Testis (tissue), 2 donors: ENCODE data around the gene CSMD2.

Experiments used
- CTCF ChIP-seq, 3 experiments: fragments of 450-650 bp in 2 of 3; fragments of 200-600 bp in 1 of 3; sonication (generic) in 1 of 3; IDR thresholded peaks; one replicate each; pipeline ENCODE4 v1.5.1; 2016 to 2019; ENCODE audit warnings: antibody characterized with exemption in 3 of 3, mild to moderate bottlenecking in 2 of 3, moderate library complexity in 1 of 3
- POLR2A ChIP-seq: fragments of 450-650 bp; IDR thresholded peaks from one replicate; pipeline ENCODE4 v1.6.1; 2017; ENCODE audit warnings: antibody characterized with exemption, mild to moderate bottlenecking, moderate library complexity

- TF ChIP-seq POLR2A, result no peak
- no peak for TF ChIP-seq CTCF (IDR thresholded peaks at IDR 0.05)
Measured at GRCh38 chr1:33973799-33974545, 191.1 kb downstream of the CSMD2 start.
